Epithelial cell of prostate (primary cell): ENCODE results near the gene AKNAD1.

Source experiments
- DNase-seq: peaks from one replicate; pipeline ENCODE4 v3.0.0-alpha.2; 2011; ENCODE audit warnings: low read depth, low spot score
- H3K27ac ChIP-seq: fragments of 450-650 bp; 2 replicates; pipeline ENCODE4 v1.5.1; 2017; ENCODE audit warnings: mild to moderate bottlenecking

Gene AKNAD1

GRCh38 chr1:108871050-108871724 lies 14.3 kb upstream of the AKNAD1 start:
- no peak for DNase-seq
- no peak overlapping the region for H3K27ac ChIP-seq

GRCh38 chr1:108865316-108865910 lies 8.5 kb upstream of the AKNAD1 start:
- DNase-seq: no peak
- peak overlapping the region; percentile 20 for H3K27ac ChIP-seq

- H3K27ac ChIP-seq: no peak overlapping the region
Observed at GRCh38 chr1:108863984-108864383, 7.1 kb upstream of the AKNAD1 start.

GRCh38 chr1:108862698-108863477 lies 6.0 kb upstream of the AKNAD1 start:
- no peak for DNase-seq
- H3K27ac ChIP-seq: no peak overlapping the region

More at GRCh38 chr1:108863984-108864383, 7.1 kb upstream of the AKNAD1 start:
- no peak for DNase-seq

GRCh38 chr1:108862017-108862610 lies 5.2 kb upstream of the AKNAD1 start:
- no peak overlapping the region for H3K27ac ChIP-seq
- DNase-seq: no peak

GRCh38 chr1:108861566-108861965 lies 4.7 kb upstream of the AKNAD1 start:
- DNase-seq: no peak
- H3K27ac ChIP-seq: no peak overlapping the region

- no peak overlapping the region for H3K27ac ChIP-seq
- DNase-seq: no peak
Observed at GRCh38 chr1:108860190-108860907, 3.5 kb upstream of the AKNAD1 start.

- DNase-seq: no peak
- H3K27ac ChIP-seq: no peak overlapping the region
Observed at GRCh38 chr1:108858230-108858950, 1.5 kb upstream of the AKNAD1 start.

GRCh38 chr1:108854221-108855019 lies 2.5 kb downstream of the AKNAD1 start:
- DNase-seq: no peak
- no peak overlapping the region for H3K27ac ChIP-seq

- no peak overlapping the region for H3K27ac ChIP-seq
- no peak for DNase-seq
Observed at GRCh38 chr1:108852221-108852975, 4.5 kb downstream of the AKNAD1 start.

- DNase-seq: no peak
- no peak overlapping the region for H3K27ac ChIP-seq
Observed at GRCh38 chr1:108851567-108851966, 5.3 kb downstream of the AKNAD1 start.

- no peak overlapping the region for H3K27ac ChIP-seq
- no peak for DNase-seq
Observed at GRCh38 chr1:108850929-108851328, 6.0 kb downstream of the AKNAD1 start.

- H3K27ac ChIP-seq: no peak overlapping the region
- DNase-seq: no peak
Observed at GRCh38 chr1:108848806-108849205, 8.1 kb downstream of the AKNAD1 start.

- no peak overlapping the region for H3K27ac ChIP-seq
- no peak for DNase-seq
Observed at GRCh38 chr1:108847494-108847893, 9.4 kb downstream of the AKNAD1 start.

- DNase-seq: peak; percentile 49
- peak overlapping the region; percentile 77 for H3K27ac ChIP-seq
Observed at GRCh38 chr1:108845991-108846390, 10.9 kb downstream of the AKNAD1 start.

- no peak for DNase-seq
- peak overlapping the region; percentile 77 for H3K27ac ChIP-seq
Observed at GRCh38 chr1:108845446-108845845, 11.4 kb downstream of the AKNAD1 start.

- no peak for DNase-seq
- no peak overlapping the region for H3K27ac ChIP-seq
Observed at GRCh38 chr1:108843390-108844137, 13.3 kb downstream of the AKNAD1 start.
